ENCODE data around the gene TLDC2. TPM values are rescaled to one million over a fixed set of nuclear protein-coding genes. Genes with fewer than 3 reads are reported as not detected.

The TLDC2 gene
- total RNA-seq, 1 donor from 2014 or later = not detected

DNA sequence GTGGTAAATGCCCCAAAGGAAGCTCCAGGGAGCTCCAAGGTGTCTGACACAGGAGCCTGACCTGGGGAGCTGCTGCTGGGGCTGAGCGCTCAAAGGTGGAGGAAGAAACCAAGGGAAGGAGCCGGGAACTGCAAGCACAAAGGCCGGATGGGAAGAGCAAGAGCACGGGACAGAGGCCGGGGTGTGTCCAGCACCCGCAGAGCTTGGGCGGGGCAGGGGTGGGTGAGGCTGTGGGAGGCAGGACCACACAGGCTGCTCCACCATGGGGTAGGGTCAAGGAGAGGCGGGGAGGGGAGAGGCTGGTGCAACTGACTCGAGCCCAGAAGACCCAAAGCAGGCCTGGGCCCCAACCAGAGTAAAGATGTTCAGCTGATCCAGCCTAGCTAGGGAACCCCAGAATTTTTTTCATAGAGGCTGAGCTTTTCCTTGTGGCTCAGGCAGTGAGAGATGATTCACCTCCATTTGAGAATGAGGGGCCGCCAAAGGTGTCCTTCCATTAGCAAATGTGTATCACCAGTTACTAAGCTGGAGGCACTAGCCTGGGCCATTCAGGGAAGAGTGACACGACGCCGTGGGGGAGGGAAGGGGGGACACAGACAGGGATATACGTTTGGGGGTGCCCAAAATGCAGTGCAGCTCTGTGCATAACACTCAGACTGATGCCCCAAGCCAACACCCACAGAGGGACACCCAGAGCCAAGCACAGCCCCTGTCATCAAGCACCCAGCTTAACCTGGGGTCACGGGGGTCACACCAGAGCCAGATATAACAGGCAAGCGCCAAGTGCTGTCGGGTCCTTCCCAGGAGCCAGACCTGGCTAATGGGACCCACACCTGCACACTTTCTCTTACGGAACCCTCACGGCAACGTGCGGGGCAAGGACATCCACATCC, 21.3 kb upstream of the TLDC2 start:
- H3K36me3 Mint-ChIP-seq (ENCODE audit: low read depth) = peaks cover 12% of the 10 kb centered on the region
- H3K4me1 Mint-ChIP-seq = peaks cover 39% of the 10 kb centered on the region
- H3K9me3 Mint-ChIP-seq = peaks cover 4% of the 10 kb centered on the region
- no peaks in the 10 kb centered on the region for H3K27me3 Mint-ChIP-seq (ENCODE audit: low read depth)
- H3K4me3 Mint-ChIP-seq = peak overlapping the region; percentile 19
- H3K27ac Mint-ChIP-seq (ENCODE audit: unreplicated experiment) = no peak overlapping the region
- no peak for DNase-seq (ENCODE audit: low read depth, low spot score)
- TF ChIP-seq, protein P1, sequence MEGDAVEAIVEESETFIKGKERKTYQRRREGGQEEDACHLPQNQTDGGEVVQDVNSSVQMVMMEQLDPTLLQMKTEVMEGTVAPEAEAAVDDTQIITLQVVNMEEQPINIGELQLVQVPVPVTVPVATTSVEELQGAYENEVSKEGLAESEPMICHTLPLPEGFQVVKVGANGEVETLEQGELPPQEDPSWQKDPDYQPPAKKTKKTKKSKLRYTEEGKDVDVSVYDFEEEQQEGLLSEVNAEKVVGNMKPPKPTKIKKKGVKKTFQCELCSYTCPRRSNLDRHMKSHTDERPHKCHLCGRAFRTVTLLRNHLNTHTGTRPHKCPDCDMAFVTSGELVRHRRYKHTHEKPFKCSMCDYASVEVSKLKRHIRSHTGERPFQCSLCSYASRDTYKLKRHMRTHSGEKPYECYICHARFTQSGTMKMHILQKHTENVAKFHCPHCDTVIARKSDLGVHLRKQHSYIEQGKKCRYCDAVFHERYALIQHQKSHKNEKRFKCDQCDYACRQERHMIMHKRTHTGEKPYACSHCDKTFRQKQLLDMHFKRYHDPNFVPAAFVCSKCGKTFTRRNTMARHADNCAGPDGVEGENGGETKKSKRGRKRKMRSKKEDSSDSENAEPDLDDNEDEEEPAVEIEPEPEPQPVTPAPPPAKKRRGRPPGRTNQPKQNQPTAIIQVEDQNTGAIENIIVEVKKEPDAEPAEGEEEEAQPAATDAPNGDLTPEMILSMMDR (conservative IDR thresholded peaks at IDR 0.05) = no peak

DNA sequence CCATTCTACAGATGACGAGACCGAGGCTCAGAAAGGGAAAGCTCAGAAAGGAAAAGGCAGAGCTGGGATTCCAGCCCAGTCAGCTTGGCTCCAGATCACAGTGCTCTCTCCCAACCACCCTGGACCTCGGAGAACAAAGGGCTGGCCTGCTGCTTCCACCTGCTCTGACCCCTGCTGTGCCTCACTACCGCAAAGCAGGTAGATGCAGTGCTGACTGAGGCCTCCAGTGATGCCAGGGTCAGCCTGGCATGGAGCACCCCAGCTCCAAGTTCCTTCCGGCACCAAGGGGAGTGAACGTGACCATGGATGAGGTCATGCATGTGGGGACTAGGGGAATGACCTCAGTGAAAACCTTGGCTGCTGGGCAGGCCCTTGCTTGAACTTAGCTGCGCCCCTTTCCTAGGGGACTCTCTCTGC, 20.7 kb upstream of the TLDC2 start:
- TF ChIP-seq, protein P1 (conservative IDR thresholded peaks at IDR 0.05) = no peak
- Mint-ChIP-seq H3K27me3 (ENCODE audit: low read depth) (no peaks in the 10 kb centered on the region), H3K27ac (ENCODE audit: unreplicated experiment) (no peak overlapping the region), H3K4me3 (no peak overlapping the region), H3K36me3 (ENCODE audit: low read depth) (peaks cover 12% of the 10 kb centered on the region), H3K9me3 (peaks cover 4% of the 10 kb centered on the region), H3K4me1 (peaks cover 43% of the 10 kb centered on the region)
- no peak for DNase-seq (ENCODE audit: low read depth, low spot score)

DNA sequence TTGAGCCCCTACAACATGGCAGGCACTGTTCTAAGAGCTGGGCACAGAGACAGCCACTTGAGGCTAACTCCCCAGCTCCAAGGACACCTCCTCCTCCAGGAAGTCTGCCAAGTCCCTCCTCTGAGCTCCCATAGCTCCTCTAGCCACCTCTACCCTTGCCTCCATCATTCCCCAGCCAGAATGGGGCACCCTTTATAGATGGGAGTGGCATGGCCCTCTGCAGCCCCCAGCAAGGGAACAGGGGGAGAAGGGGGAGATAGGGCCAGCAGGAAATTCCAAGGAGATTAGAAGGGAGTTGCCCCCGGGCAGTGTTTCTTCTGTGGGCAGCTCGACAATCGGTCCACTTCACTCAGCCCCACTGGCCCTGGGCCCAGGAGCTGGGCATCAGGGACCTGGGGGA, 19.7 kb upstream of the TLDC2 start:
- TF ChIP-seq, protein P1 (conservative IDR thresholded peaks at IDR 0.05) = no peak
- H3K4me3 Mint-ChIP-seq = peak overlapping the region; percentile 11
- no peaks in the 10 kb centered on the region for H3K27me3 Mint-ChIP-seq (ENCODE audit: low read depth)
- peaks cover 52% of the 10 kb centered on the region for H3K4me1 Mint-ChIP-seq
- peaks cover 7% of the 10 kb centered on the region for H3K36me3 Mint-ChIP-seq (ENCODE audit: low read depth)
- peaks cover 4% of the 10 kb centered on the region for H3K9me3 Mint-ChIP-seq
- no peak for DNase-seq (ENCODE audit: low read depth, low spot score)
- peak overlapping the region; percentile 76 for H3K27ac Mint-ChIP-seq (ENCODE audit: unreplicated experiment)

DNA sequence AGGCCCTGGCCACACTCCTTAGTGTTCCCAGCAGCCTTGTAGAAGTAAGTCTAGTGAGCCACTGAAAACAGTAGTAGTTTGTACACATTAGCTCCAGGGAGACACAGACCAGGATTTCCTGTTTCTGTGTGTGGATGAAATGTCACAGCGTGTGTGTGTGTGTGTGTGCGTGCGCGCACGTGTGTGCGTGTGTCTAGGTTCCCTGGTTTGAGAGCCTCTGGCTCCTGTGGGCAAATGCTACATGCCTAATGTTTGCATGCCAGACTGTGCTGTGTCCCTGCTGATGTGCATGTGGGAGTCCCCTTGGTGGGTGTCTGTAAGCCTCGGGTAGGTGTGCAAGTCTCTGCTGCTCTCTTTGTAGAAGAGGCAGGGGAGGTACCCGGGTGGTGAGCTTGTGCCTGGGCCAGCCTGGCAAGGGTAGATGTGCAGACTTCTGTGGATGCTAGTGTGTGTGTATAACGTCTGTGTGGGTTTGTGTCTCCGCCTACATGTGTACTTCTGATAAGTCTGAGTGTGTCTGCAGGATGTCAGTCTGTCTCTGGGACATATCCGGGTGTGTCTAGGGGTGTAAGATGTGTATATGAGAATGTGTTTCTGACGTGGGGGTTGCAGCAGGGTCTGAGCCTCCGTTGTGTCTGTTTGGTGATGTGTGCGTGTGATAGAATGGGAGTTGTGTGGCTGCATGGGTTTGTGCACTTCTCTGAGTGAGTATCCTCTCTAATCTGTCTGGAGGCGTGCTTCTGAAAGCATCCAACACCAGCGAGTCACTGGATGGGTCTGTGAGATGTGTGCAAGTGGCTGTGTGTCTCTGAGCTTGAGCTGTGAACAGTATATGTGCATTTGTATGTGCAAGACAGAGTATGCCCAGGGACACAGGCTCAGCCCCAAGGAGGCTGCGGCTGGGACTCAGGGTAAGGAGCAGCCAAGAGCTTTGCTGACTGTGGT, 19.0 kb upstream of the TLDC2 start:
- Mint-ChIP-seq H3K27ac (ENCODE audit: unreplicated experiment) (no peak overlapping the region), H3K9me3 (no peaks in the 10 kb centered on the region), H3K27me3 (ENCODE audit: low read depth) (peaks cover under 1% of the 10 kb centered on the region), H3K36me3 (ENCODE audit: low read depth) (no peaks in the 10 kb centered on the region), H3K4me3 (peak overlapping the region; percentile 16), H3K4me1 (peaks cover 54% of the 10 kb centered on the region)
- TF ChIP-seq, protein P1 (conservative IDR thresholded peaks at IDR 0.05) = no peak
- no peak for DNase-seq (ENCODE audit: low read depth, low spot score)

DNA sequence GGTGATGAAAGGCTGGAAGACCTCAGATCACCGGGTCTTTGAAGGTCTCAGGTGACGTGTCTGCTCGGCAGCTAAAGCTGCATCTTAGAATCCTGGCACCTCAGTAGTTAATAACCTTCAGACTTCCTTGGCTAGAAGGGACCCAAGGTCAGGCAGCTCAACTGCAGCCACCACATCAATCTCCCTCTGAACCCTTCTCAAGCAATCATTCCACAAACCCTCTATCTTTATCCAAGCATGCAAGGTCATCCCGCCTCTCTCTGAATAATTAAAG, 16.7 kb upstream of the TLDC2 start:
- peak overlapping the region; percentile 60 for H3K4me3 Mint-ChIP-seq
- H3K27ac Mint-ChIP-seq (ENCODE audit: unreplicated experiment) = no peak overlapping the region
- no peaks in the 10 kb centered on the region for H3K9me3 Mint-ChIP-seq
- H3K36me3 Mint-ChIP-seq (ENCODE audit: low read depth) = no peaks in the 10 kb centered on the region
- no peak for DNase-seq (ENCODE audit: low read depth, low spot score)
- H3K4me1 Mint-ChIP-seq = peaks cover 52% of the 10 kb centered on the region
- TF ChIP-seq, protein P1 (conservative IDR thresholded peaks at IDR 0.05) = no peak
- H3K27me3 Mint-ChIP-seq (ENCODE audit: low read depth) = peaks cover 2% of the 10 kb centered on the region
